SK-N-SH (cell line): ENCODE measurements around the gene ERMN. TPM values are rescaled to one million over a fixed set of nuclear protein-coding genes. Genes with fewer than 3 reads are reported as not detected.

Experiments used
- CTCF ChIA-PET: fragments of 300-600, 350-600 bp; formaldehyde crosslinking; extraction: SDS; loops from one replicate; lab custom pipeline; 2021; lab: Yijun Ruan, JAX
- POLR2A ChIA-PET: fragments of 350-600 bp; sonication (Branson Sonifier 250); formaldehyde crosslinking; extraction: SDS; loops from one replicate; lab custom pipeline; 2020; ENCODE audit warnings: antibody characterized with exemption, inconsistent platforms; lab: Yijun Ruan, JAX
- DNase-seq: peaks from one replicate; pipeline ENCODE4 v3.0.0; 2012
- H2AFZ ChIP-seq: fragments of 200-600 bp; sonication (generic); 2 replicates; pipeline ENCODE4 v1.8.1; 2016; ENCODE audit warnings: antibody characterized with exemption, mild to moderate bottlenecking, low read depth
- H3F3A ChIP-seq: fragments of 200-600 bp; sonication (generic); replicated peaks from 2 replicates; pipeline ENCODE3; 2016; ENCODE audit warnings: antibody characterized with exemption, mild to moderate bottlenecking; ENCODE audit not compliant: insufficient read depth
- H3K27ac ChIP-seq, 2 experiments: fragments of 200-500 bp in 1 of 2; fragments of 200-600 bp in 1 of 2; sonication (Bioruptor generic) in 1 of 2; sonication (generic), shearing (Covaris generic) in 1 of 2; 2 replicates each; pipeline versions ENCODE4 v1.5.1 to v1.6.1; 2014 to 2016; ENCODE audit warnings: low read depth in 2 of 2, inconsistent platforms in 1 of 2, low read length in 1 of 2, mild to moderate bottlenecking in 1 of 2, mixed read lengths in 1 of 2
- H3K27me3 ChIP-seq: fragments of 200-600 bp; sonication (generic), shearing (Covaris generic); 2 replicates; pipeline ENCODE4 v1.6.1; 2016; ENCODE audit warnings: mixed run types; ENCODE audit not compliant: insufficient read depth
- H3K36me3 ChIP-seq, 2 experiments: fragments of 200-500 bp in 1 of 2; fragments of 200-600 bp in 1 of 2; sonication (Bioruptor generic) in 1 of 2; sonication (generic) in 1 of 2; replicated peaks in 1 of 2; 2 replicates each; pipeline versions ENCODE3 to v1.5.1; 2014 to 2016; ENCODE audit warnings: low read length in 1 of 2, mild to moderate bottlenecking in 1 of 2; ENCODE audit not compliant: insufficient read depth in 2 of 2, control insufficient read depth in 1 of 2
- H3K4me1 ChIP-seq, 2 experiments: fragments of 200-500 bp in 1 of 2; fragments of 200-600 bp in 1 of 2; sonication (Bioruptor generic) in 1 of 2; sonication (generic), shearing (Covaris generic) in 1 of 2; 2 replicates each; pipeline versions ENCODE4 v1.5.1 to v1.6.1; 2014 to 2016; ENCODE audit warnings: low read depth in 1 of 2, low read length in 1 of 2, mixed run types in 1 of 2; ENCODE audit not compliant: insufficient read depth in 2 of 2, control insufficient read depth in 1 of 2
- H3K4me2 ChIP-seq: fragments of 200-600 bp; sonication (generic), shearing (Covaris generic); 2 replicates; pipeline ENCODE4 v1.6.1; 2017; ENCODE audit warnings: mixed run types
- H3K4me3 ChIP-seq, 2 experiments: fragments of 200-500 bp in 1 of 2; fragments of 200-600 bp in 1 of 2; sonication (Bioruptor generic) in 1 of 2; sonication (generic), shearing (Covaris generic) in 1 of 2; 2 replicates each; pipeline versions ENCODE4 v1.5.1 to v1.8.1; 2014 to 2016; ENCODE audit warnings: low read depth in 2 of 2, inconsistent platforms in 1 of 2, low read length in 1 of 2, mild to moderate bottlenecking in 1 of 2, mixed read lengths in 1 of 2, moderate library complexity in 1 of 2
- H3K79me2 ChIP-seq: fragments of 200-600 bp; sonication (generic); 2 replicates; pipeline ENCODE4 v1.8.1; 2017; ENCODE audit warnings: mild to moderate bottlenecking; ENCODE audit not compliant: insufficient read depth
- H3K9ac ChIP-seq: fragments of 200-600 bp; sonication (generic); 2 replicates; pipeline ENCODE4 v1.6.1; 2017; ENCODE audit warnings: mixed run types
- H3K9me2 ChIP-seq: fragments of 200-600 bp; sonication (generic); 2 replicates; pipeline ENCODE4 v1.6.1; 2017; ENCODE audit warnings: mixed run types
- H3K9me3 ChIP-seq: fragments of 200-600 bp; sonication (generic); 2 replicates; pipeline ENCODE4 v1.6.1; 2017; ENCODE audit warnings: mixed run types, mild to moderate bottlenecking, moderate library complexity
- H4K20me1 ChIP-seq: fragments of 200-600 bp; sonication (generic); 2 replicates; pipeline ENCODE4 v1.6.1; 2017; ENCODE audit warnings: mild to moderate bottlenecking, mixed run types; ENCODE audit not compliant: insufficient read depth
- EP300 ChIP-seq, 2 experiments: IDR thresholded peaks; 2 replicates each; pipeline versions ENCODE4 v1.4.0 to v1.6.1; 2012; ENCODE audit warnings: borderline replicate concordance in 1 of 2, low read depth in 1 of 2, low read length in 1 of 2
- EZH2phosphoT487 ChIP-seq: fragments of 200-600 bp; sonication (generic); IDR thresholded peaks from 2 replicates; pipeline ENCODE4 v1.6.1; 2017; ENCODE audit warnings: low read depth, mixed run types, mild to moderate bottlenecking, antibody characterized with exemption, moderate library complexity, borderline replicate concordance
- FOXM1 ChIP-seq: IDR thresholded peaks from 2 replicates; pipeline ENCODE4 v1.4.0; 2012; ENCODE audit warnings: low read depth, mild to moderate bottlenecking
- MEF2A ChIP-seq: IDR thresholded peaks from 2 replicates; pipeline ENCODE4 v1.4.0; 2012; ENCODE audit warnings: low read depth, borderline replicate concordance
- NFIC ChIP-seq: IDR thresholded peaks from 2 replicates; pipeline ENCODE4 v1.4.0; 2012; ENCODE audit warnings: borderline replicate concordance
- POLR2AphosphoS5 ChIP-seq: IDR thresholded peaks from 2 replicates; pipeline ENCODE4 v1.6.1; 2012; ENCODE audit warnings: low read depth, low read length
- RFX5 ChIP-seq: IDR thresholded peaks from 2 replicates; pipeline ENCODE4 v1.6.1; 2012; ENCODE audit warnings: mild to moderate bottlenecking, improper control_type of control experiment, low read length
- SMC3 ChIP-seq: IDR thresholded peaks from 2 replicates; pipeline ENCODE4 v1.6.1; 2012; ENCODE audit warnings: low read depth, low read length, improper control_type of control experiment
- TAF1 ChIP-seq: IDR thresholded peaks from 2 replicates; pipeline ENCODE4 v1.6.1; 2012; ENCODE audit warnings: low read depth, mild to moderate bottlenecking, low read length, moderate library complexity, borderline replicate concordance
- WGBS: methylation state at CpG from one replicate; pipeline ENCODE4 v1.1.6; 2017; ENCODE audit warnings: low lambda C conversion rate; 5-methylcytosine and 5-hydroxymethylcytosine counted together
- polyA plus RNA-seq, 3 experiments: library from polyadenylated mRNA; depleted of rRNA; stranded (reverse); fragments of >200 nt; gene quantifications; 2 replicates each; pipeline ENCODE4 v1.2.3, GENCODE V29; 2012
- TF ChIP-seq, protein P1 (sequence below): fragments of 200-600 bp; sonication (generic); IDR thresholded peaks from 2 replicates; pipeline ENCODE4 v1.6.1; 2017; ENCODE audit warnings: antibody characterized with exemption, mild to moderate bottlenecking, moderate library complexity
- TF ChIP-seq, protein P2 (sequence below): IDR thresholded peaks from 2 replicates; pipeline ENCODE4 v1.4.0; 2012; ENCODE audit warnings: low read depth
- TF ChIP-seq, protein P3 (sequence below): IDR thresholded peaks from 2 replicates; pipeline ENCODE4 v1.4.0; 2012; ENCODE audit warnings: low read depth, borderline replicate concordance
- TF ChIP-seq, protein P4 (sequence below): IDR thresholded peaks from 2 replicates; pipeline ENCODE4 v1.4.0; 2012; ENCODE audit warnings: low read depth, borderline replicate concordance

The ERMN gene
- polyA plus RNA-seq, 1 of the 3 experiments (the other 2 are of a cell fraction), result not detected

DNA sequence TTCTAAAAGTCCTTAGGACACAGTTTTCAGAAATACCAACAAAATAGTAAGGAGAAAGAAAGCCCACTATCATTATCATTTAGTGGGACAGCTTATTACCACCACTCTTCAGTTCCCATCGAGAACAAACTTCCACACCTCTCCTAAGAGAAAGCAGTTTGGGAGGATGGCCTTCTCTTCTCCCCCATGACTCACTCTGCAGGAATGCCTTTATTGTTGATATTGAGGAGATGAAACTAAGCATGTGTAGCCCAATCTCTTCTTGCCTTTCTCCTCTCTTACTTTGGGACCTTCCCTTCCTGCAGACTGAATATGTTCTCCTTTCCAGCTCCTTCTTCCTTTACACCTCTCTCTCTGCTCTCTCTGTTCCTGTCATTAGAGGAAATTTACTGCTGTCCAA, 30.0 kb upstream of the ERMN start:
- Histone ChIP-seq H3K79me2 (no peaks in the 10 kb centered on the region), H2AFZ (no peak overlapping the region), H3K36me3 (no peaks in the 10 kb centered on the region), H3K9me2 (no peaks in the 10 kb centered on the region), H3K4me3 (no peak overlapping the region), H3K4me2 (no peak overlapping the region), H3K27ac (no peak overlapping the region), H3K27me3 (no peaks in the 10 kb centered on the region; the same call in 1 of the 2 replicates), H3K9me3 (no peaks in the 10 kb centered on the region), H3F3A (no peaks in the 10 kb centered on the region), H3K4me1 (no peaks in the 10 kb centered on the region), H4K20me1 (no peaks in the 10 kb centered on the region), H3K9ac (no peak overlapping the region)
- ChIA-PET CTCF (interaction anchor here (1.5 kb wide), 1 partner anchor 19 kb away, joined by 5 read pairs; no protein-coding TSS in a partner anchor), POLR2A (no interaction called here)
- TF ChIP-seq POLR2AphosphoS5 (no peak), MEF2A (no peak)
- TF ChIP-seq, protein P1, sequence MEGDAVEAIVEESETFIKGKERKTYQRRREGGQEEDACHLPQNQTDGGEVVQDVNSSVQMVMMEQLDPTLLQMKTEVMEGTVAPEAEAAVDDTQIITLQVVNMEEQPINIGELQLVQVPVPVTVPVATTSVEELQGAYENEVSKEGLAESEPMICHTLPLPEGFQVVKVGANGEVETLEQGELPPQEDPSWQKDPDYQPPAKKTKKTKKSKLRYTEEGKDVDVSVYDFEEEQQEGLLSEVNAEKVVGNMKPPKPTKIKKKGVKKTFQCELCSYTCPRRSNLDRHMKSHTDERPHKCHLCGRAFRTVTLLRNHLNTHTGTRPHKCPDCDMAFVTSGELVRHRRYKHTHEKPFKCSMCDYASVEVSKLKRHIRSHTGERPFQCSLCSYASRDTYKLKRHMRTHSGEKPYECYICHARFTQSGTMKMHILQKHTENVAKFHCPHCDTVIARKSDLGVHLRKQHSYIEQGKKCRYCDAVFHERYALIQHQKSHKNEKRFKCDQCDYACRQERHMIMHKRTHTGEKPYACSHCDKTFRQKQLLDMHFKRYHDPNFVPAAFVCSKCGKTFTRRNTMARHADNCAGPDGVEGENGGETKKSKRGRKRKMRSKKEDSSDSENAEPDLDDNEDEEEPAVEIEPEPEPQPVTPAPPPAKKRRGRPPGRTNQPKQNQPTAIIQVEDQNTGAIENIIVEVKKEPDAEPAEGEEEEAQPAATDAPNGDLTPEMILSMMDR, result no peak
- TF ChIP-seq, protein P2, sequence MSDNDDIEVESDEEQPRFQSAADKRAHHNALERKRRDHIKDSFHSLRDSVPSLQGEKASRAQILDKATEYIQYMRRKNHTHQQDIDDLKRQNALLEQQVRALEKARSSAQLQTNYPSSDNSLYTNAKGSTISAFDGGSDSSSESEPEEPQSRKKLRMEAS, result no peak
- TF ChIP-seq, protein P3, sequence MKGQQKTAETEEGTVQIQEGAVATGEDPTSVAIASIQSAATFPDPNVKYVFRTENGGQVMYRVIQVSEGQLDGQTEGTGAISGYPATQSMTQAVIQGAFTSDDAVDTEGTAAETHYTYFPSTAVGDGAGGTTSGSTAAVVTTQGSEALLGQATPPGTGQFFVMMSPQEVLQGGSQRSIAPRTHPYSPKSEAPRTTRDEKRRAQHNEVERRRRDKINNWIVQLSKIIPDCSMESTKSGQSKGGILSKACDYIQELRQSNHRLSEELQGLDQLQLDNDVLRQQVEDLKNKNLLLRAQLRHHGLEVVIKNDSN, result no peak
- 0% methylated on average over 1 of the region's 1 CpG for WGBS
- no peak for DNase-seq

DNA sequence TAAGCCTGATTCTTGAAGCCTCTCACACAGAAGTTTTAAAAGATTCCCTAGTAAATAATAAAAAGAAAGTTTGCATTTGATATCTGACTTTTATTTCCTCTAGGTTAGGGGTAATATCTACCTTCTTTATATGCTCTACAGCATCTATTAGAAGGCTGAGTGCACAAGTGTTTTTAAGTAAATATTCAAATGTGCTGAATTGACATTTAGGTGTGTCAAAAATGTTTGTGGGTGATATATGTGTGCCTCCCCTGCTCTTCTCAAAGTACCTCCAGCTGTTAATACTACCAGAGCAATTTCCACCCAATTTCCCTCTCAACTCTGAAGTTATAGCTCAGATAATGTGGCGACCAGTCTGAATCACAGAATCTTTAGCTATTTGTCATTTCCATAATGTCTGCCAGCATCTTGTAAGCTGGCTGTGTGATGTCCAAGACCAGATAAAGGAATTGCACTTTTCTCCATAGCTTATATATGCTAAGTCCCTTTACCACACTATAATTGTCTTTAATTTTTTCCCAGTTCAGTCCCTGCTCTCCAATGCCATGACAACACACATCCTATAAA, 24.4 kb upstream of the ERMN start:
- Histone ChIP-seq H3K4me1 (no peaks in the 10 kb centered on the region), H3K4me2 (no peak overlapping the region), H3K27me3 (no peaks in the 10 kb centered on the region; the same call in 1 of the 2 replicates), H3K9me3 (no peaks in the 10 kb centered on the region), H3K36me3 (no peaks in the 10 kb centered on the region), H3K27ac (no peak overlapping the region), H3K9me2 (no peaks in the 10 kb centered on the region), H3K9ac (no peak overlapping the region), H4K20me1 (no peaks in the 10 kb centered on the region), H3F3A (peaks cover 6% of the 10 kb centered on the region), H2AFZ (no peak overlapping the region), H3K4me3 (no peak overlapping the region), H3K79me2 (no peaks in the 10 kb centered on the region)
- whole genome bisulfite sequencing, result 0% methylated on average over 1 of the region's 1 CpG
- TF ChIP-seq FOXM1, result no peak
- TF ChIP-seq NFIC, result no peak
- no peak for TF ChIP-seq RFX5
- TF ChIP-seq, protein P4, sequence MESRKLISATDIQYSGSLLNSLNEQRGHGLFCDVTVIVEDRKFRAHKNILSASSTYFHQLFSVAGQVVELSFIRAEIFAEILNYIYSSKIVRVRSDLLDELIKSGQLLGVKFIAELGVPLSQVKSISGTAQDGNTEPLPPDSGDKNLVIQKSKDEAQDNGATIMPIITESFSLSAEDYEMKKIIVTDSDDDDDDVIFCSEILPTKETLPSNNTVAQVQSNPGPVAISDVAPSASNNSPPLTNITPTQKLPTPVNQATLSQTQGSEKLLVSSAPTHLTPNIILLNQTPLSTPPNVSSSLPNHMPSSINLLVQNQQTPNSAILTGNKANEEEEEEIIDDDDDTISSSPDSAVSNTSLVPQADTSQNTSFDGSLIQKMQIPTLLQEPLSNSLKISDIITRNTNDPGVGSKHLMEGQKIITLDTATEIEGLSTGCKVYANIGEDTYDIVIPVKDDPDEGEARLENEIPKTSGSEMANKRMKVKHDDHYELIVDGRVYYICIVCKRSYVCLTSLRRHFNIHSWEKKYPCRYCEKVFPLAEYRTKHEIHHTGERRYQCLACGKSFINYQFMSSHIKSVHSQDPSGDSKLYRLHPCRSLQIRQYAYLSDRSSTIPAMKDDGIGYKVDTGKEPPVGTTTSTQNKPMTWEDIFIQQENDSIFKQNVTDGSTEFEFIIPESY, result no peak
- TF ChIP-seq EP300 (IDR thresholded peaks at IDR 0.05; ENCODE audit: borderline replicate concordance in 1 of 2, low read depth in 1 of 2, low read length in 1 of 2), result no peak
- TF ChIP-seq EZH2phosphoT487, result no peak
- TF ChIP-seq TAF1, result no peak
- no peak for TF ChIP-seq SMC3
- POLR2A ChIA-PET, result no interaction called here
- CTCF ChIA-PET, result interaction anchor here (1.3 to 4.7 kb wide), 3 partner anchors 13 to 48 kb away, joined by 5 to 36 read pairs (median 8); no protein-coding TSS in a partner anchor
- no peak for DNase-seq
